ENCODE measurements around the gene HIF3A.
A peak's percentile ranks its signal among the peaks of the same experiment; 100 is the strongest.

HIF3A gene

DNA sequence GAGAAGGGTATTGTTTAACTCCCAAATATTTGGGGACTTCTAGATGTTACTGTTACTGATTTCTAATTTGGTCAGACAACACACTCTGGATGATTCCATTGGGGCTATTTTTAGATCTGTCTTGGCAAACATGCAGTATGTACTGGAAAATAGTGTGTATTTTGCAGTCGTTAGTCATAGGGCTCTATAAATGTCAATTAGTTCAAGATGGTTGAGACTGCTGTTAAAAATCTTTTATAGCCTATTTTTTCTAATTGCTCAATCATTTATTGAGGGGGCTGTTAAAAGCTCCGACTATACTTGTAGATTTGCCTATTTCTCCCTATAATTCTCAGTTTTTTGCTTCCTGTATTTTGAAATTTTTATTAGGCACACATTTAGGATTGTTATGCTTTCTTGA, 81.4 kb downstream of the HIF3A start:
- H3K27me3 ChIP-seq = no peaks in the 10 kb centered on the region
- H3K4me1 ChIP-seq = peaks cover 0 to 47% (median 30%) of the 10 kb centered on the region in 10 experiments; a peak in 18 of 20 replicates
- TF ChIP-seq Cebpa-rat (IDR thresholded peaks at IDR 0.05) = no peak
- H3K4me3 ChIP-seq = no peak overlapping the region
- H4K20me1 ChIP-seq = peaks cover 13 to 93% (median 68%) of the 10 kb centered on the region in 11 experiments; a peak in 21 of 22 replicates
- H3K36me3 ChIP-seq = peaks cover 84 to 98% (median 96%) of the 10 kb centered on the region in 11 experiments
- H3K4me2 ChIP-seq = no peak overlapping the region
- no peak overlapping the region for H3K9ac ChIP-seq
- no peaks in the 10 kb centered on the region for H3K9me3 ChIP-seq (replicated peaks in 1 of 11)
- no peak overlapping the region for H3K27ac ChIP-seq

DNA sequence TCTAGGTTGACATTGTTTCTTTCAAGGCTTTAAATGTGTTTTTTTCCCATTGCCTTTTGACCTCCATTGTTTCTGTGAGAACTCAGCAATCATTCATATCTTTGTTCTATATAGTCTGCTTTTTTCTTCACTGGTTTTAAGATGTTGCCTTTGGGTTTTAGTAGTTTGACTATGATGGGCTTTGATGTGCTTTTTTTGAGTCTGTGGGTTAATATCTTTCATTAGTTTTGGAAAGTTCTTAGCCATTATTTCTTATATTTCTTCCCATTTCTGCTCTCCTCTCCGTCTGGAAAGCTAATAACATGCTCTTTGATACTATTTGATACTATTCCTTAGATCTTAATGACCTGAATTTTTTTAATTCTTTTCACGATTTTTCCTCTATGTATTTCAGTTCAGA, 83.8 kb downstream of the HIF3A start:
- peaks cover 98 to 100% (median 100%) of the 10 kb centered on the region in 11 experiments for H3K36me3 ChIP-seq
- H3K4me1 ChIP-seq = peaks cover 0 to 41% (median 25%) of the 10 kb centered on the region in 10 experiments; a peak in 14 of 20 replicates
- H4K20me1 ChIP-seq = peaks cover 0 to 72% (median 47%) of the 10 kb centered on the region in 11 experiments; a peak in 18 of 22 replicates
- H3K9me3 ChIP-seq (replicated peaks in 1 of 11) = no peaks in the 10 kb centered on the region
- no peaks in the 10 kb centered on the region for H3K27me3 ChIP-seq
- no peak overlapping the region for H3K9ac ChIP-seq
- no peak overlapping the region for H3K4me3 ChIP-seq
- H3K27ac ChIP-seq = no peak overlapping the region
- peak overlapping the region in 2 of 11 experiments; percentile 27 to 56; a peak in 3 of 22 replicates for H3K4me2 ChIP-seq
- TF ChIP-seq Cebpa-rat (IDR thresholded peaks at IDR 0.05) = no peak

DNA sequence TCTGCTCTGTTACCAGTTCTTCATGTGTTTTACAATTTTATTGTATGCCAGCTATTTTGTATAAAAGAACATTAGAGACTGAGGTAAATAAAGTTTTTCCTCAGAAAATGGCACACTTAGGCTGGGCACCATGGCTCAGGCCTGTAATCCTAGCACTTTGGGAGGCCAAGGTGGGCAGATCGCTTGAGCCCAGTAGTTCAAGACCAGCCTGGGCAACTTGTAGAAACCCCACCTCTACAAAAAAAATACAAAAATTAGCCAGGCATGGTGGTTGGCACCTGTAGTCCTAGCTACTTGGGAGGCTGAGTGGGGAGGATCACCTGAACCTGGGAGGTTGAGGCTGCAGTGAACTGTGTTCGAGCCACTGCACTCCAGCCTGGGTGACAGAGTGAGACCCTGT, 84.5 kb downstream of the HIF3A start:
- Histone ChIP-seq H3K27me3 (no peaks in the 10 kb centered on the region), H3K9me3 (replicated peaks in 1 of 11) (no peaks in the 10 kb centered on the region), H3K4me1 (peaks cover 0 to 45% (median 27%) of the 10 kb centered on the region in 10 experiments; a peak in 14 of 20 replicates), H4K20me1 (peaks cover 0 to 72% (median 44%) of the 10 kb centered on the region in 11 experiments; a peak in 18 of 22 replicates), H3K9ac (no peak overlapping the region), H3K4me2 (peak overlapping the region in 2 of 11 experiments; percentile 16 to 47; a peak in 3 of 22 replicates), H3K36me3 (peaks cover 98 to 100% (median 100%) of the 10 kb centered on the region in 11 experiments), H3K4me3 (no peak overlapping the region), H3K27ac (no peak overlapping the region)
- TF ChIP-seq Cebpa-rat (IDR thresholded peaks at IDR 0.05) = no peak

DNA sequence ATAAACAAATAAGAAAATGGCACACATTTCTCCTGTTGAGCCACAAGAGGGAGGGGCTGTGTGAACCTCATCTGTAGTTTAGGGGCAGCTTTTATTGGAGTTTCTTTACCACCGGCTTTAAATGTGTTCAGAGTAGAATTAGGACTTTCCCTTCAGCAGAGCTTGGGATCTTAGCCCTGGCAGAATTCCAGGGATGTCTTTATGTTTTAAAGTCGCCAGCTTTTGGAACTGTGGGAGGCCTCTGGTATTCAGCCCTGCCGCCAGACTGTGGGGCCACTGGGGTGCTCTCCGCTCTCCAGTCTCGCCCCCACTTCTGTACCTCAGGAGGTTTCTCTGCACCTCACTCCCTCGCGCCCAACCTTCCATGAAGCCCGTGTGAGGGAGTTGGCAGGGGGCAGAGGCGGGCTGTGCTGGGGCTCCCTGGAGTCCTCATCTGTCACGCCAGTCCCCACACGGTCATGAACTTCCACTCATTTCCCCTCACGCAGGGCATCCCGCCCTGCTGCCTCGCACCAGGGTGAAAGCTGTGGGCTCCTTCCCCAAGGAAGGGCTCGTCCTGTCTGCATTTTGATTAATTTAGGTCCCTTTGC, 85.0 kb downstream of the HIF3A start:
- TF ChIP-seq Cebpa-rat (IDR thresholded peaks at IDR 0.05) = no peak
- H3K9ac ChIP-seq = peak overlapping the region in 6 of 11 experiments; percentile 6 to 56 (median 18); a peak in 4 of 22 replicates

DNA sequence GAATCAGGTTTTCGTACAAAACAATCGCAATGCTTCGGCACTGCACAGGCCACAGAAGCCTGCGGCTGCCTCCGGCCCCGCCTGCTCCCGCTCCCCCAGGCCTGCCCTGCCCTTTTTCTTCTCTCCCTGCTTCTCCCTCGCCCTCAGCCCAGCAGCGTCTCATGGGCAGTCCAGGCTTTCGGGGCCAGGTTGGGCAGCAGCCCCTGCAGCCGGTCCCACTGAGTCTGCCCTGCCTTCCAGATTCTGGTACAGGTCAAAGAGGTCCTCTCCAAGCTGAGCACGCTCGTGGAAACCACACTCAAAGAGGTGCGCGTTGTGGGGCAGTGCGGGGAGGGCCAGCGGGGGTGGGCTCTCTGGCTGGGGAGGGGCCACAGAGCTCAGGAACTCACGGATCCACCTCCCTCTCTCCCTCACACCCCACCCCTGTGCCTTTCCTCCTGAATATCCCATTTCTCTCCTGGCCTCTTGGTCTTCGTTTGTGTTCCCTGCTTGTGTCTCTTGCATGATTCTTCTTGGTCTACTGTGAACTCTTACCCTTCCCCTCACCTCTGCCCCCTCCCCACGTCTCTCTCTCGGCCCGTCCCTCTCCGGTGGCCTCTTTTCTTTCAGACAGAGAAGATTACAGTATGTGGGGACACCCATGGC, 86.5 kb downstream of the HIF3A start:
- H3K27ac ChIP-seq = no peak overlapping the region
- H3K4me2 ChIP-seq = no peak overlapping the region
- H3K4me3 ChIP-seq = no peak overlapping the region
- peaks cover 0 to 68% (median 35%) of the 10 kb centered on the region in 11 experiments; a peak in 17 of 22 replicates for H4K20me1 ChIP-seq
- peaks cover 97 to 100% (median 100%) of the 10 kb centered on the region in 11 experiments for H3K36me3 ChIP-seq
- H3K9ac ChIP-seq = no peak overlapping the region; a peak in 1 of 22 replicates
- TF ChIP-seq Cebpa-rat (IDR thresholded peaks at IDR 0.05) = no peak
- no peaks in the 10 kb centered on the region for H3K27me3 ChIP-seq
- H3K9me3 ChIP-seq (replicated peaks in 1 of 11) = no peaks in the 10 kb centered on the region
- peaks cover 0 to 45% (median 27%) of the 10 kb centered on the region in 10 experiments; a peak in 14 of 20 replicates for H3K4me1 ChIP-seq

More for the DNA sequence above, 85.0 kb downstream of the HIF3A start:
- Histone ChIP-seq H3K27me3 (no peaks in the 10 kb centered on the region), H3K27ac (peak overlapping the region in 2 of 11 experiments; percentile 6 to 24; a peak in 1 of 22 replicates), H3K36me3 (peaks cover 97 to 100% (median 100%) of the 10 kb centered on the region in 11 experiments), H3K4me2 (peak overlapping the region in 3 of 11 experiments; percentile 16 to 47 (median 28); a peak in 5 of 22 replicates), H3K4me3 (no peak overlapping the region), H3K9me3 (replicated peaks in 1 of 11) (no peaks in the 10 kb centered on the region), H4K20me1 (peaks cover 0 to 67% (median 40%) of the 10 kb centered on the region in 11 experiments; a peak in 18 of 22 replicates), H3K4me1 (peaks cover 0 to 45% (median 27%) of the 10 kb centered on the region in 10 experiments; a peak in 14 of 20 replicates)

DNA sequence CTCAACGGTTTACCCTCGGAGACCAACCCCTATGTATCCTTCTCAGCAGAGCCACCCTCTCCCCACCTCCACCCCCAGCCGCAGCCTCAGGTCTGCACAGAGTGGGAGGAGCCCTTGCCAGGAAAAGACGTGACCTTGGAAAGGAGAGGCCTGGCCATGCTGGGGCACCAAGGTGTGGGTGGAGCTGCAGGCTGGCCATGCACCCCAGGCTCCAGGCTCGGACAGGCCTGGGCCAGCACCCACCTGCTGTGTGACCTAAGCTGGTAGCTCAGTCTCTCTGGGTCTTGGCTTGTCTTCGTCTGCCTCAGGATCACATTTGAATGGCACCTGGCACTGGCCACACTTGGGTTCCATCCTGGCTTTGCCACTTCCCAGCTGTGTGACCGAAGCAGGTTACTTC, 87.0 kb downstream of the HIF3A start:
- Histone ChIP-seq H3K9me3 (replicated peaks in 1 of 11) (no peaks in the 10 kb centered on the region), H3K27me3 (no peaks in the 10 kb centered on the region), H3K4me2 (no peak overlapping the region), H4K20me1 (peaks cover 0 to 68% (median 30%) of the 10 kb centered on the region in 11 experiments; a peak in 17 of 22 replicates), H3K4me3 (no peak overlapping the region), H3K27ac (no peak overlapping the region), H3K4me1 (peaks cover 0 to 45% (median 26%) of the 10 kb centered on the region in 10 experiments; a peak in 14 of 20 replicates), H3K36me3 (peaks cover 97 to 100% (median 100%) of the 10 kb centered on the region in 11 experiments), H3K9ac (no peak overlapping the region)
- no peak for TF ChIP-seq Cebpa-rat (IDR thresholded peaks at IDR 0.05)

DNA sequence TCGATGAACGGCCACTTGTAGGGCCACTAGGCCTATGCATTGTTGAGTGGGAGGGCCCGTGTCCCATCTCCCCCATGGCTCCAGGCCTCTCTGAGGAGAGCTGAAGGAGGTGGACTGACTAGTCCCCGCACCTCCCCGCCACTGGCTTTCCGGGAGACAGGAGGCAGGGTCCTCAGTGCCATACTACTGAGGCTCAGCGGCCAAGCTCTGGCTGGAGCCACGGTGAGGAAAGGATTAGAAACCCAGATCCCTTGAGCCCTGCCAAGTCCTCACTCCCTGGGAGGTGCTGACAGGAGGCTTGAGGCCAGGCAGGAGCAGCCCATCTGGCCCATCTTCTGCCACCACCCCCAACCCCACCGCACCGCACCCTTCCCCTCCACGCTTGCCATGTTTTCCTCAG, 87.6 kb downstream of the HIF3A start:
- peaks cover 0 to 64% (median 27%) of the 10 kb centered on the region in 11 experiments; a peak in 16 of 22 replicates for H4K20me1 ChIP-seq
- H3K4me3 ChIP-seq = no peak overlapping the region
- no peak overlapping the region for H3K27ac ChIP-seq
- no peaks in the 10 kb centered on the region for H3K9me3 ChIP-seq (replicated peaks in 1 of 11)
- no peaks in the 10 kb centered on the region for H3K27me3 ChIP-seq
- H3K4me1 ChIP-seq = peaks cover 0 to 39% (median 21%) of the 10 kb centered on the region in 10 experiments; a peak in 14 of 20 replicates
- no peak overlapping the region for H3K9ac ChIP-seq
- H3K4me2 ChIP-seq = no peak overlapping the region
- no peak for TF ChIP-seq Cebpa-rat (IDR thresholded peaks at IDR 0.05)
- peaks cover 97 to 100% (median 100%) of the 10 kb centered on the region in 11 experiments for H3K36me3 ChIP-seq

DNA sequence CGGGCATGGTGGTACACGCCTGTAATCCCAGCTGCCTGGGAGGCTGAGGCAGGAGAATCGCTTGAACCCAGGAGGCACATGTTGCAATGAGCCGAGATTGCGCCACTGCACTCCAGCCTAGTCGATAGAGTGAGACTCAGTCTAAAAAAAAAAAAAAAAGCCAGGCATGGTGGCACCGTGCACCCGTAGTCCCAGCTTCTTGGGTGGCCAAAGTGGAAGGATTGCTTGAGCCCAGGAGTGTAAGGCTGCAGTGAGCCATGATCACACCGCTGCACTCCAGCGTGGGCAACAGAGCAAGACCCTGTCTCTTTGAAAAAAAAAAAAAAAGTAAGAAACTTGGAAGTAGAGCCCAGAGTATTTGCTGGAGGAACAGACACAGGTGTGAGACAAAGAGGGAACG, 88.8 kb downstream of the HIF3A start:
- H3K36me3 ChIP-seq = peaks cover 97 to 100% (median 99%) of the 10 kb centered on the region in 11 experiments
- peak overlapping the region in 1 of 11 experiments; percentile 10; a peak in 1 of 22 replicates for H3K9ac ChIP-seq

More for the DNA sequence above, 88.8 kb downstream of the HIF3A start:
- no peaks in the 10 kb centered on the region for H3K9me3 ChIP-seq (replicated peaks in 1 of 11)
- peak overlapping the region in 1 of 11 experiments; percentile 20; a peak in 3 of 22 replicates for H3K4me2 ChIP-seq
- TF ChIP-seq Cebpa-rat (IDR thresholded peaks at IDR 0.05) = no peak
- H4K20me1 ChIP-seq = peaks cover 0 to 67% (median 14%) of the 10 kb centered on the region in 11 experiments; a peak in 15 of 22 replicates
- no peaks in the 10 kb centered on the region for H3K27me3 ChIP-seq
- no peak overlapping the region for H3K4me3 ChIP-seq
- peaks cover 7 to 36% (median 22%) of the 10 kb centered on the region in 10 experiments for H3K4me1 ChIP-seq
- peak overlapping the region in 2 of 11 experiments; percentile 4 to 33; a peak in 2 of 22 replicates for H3K27ac ChIP-seq
